K562 (cell line): Measurements from ENCODE around the gene LARP4B. TPM values are rescaled to one million over a fixed set of nuclear protein-coding genes. Genes with fewer than 3 reads are reported as not detected.

Experiments used
- DACH1 ChIP-seq: fragments of 450-650 bp; IDR thresholded peaks from 2 replicates; pipeline ENCODE4 v1.6.1; 2018; ENCODE audit not compliant: partially characterized antibody
- EWSR1 ChIP-seq: fragments of 450-650 bp; IDR thresholded peaks from 2 replicates; pipeline ENCODE4 v1.6.1; 2018; ENCODE audit warnings: borderline replicate concordance, mild to moderate bottlenecking, low read depth, moderate library complexity; ENCODE audit not compliant: partially characterized antibody
- FOXJ3 ChIP-seq: sonication (generic); formaldehyde crosslinking; IDR thresholded peaks from 2 replicates; pipeline ENCODE4 v1.4.0; 2020; ENCODE audit warnings: mild to moderate bottlenecking, missing genetic modification reagents
- KAT7 ChIP-seq: sonication (generic); formaldehyde crosslinking; IDR thresholded peaks from 2 replicates; pipeline ENCODE4 v1.8.0; 2022; ENCODE audit warnings: missing genetic modification reagents, mild to moderate bottlenecking, borderline replicate concordance
- KLF16 ChIP-seq: IDR thresholded peaks from 2 replicates; pipeline ENCODE4 v1.6.1; 2016; ENCODE audit warnings: antibody characterized with exemption
- MXI1 ChIP-seq: IDR thresholded peaks from 2 replicates; pipeline ENCODE4 v1.6.1; 2011; ENCODE audit warnings: low read depth, mild to moderate bottlenecking, improper control_type of control experiment, low read length
- NFIC ChIP-seq: fragments of 450-650 bp; IDR thresholded peaks from 2 replicates; pipeline ENCODE4 v1.6.1; 2017; ENCODE audit warnings: mild to moderate bottlenecking, inconsistent platforms
- NRF1 ChIP-seq, 2 experiments: fragments of 450-650 bp; IDR thresholded peaks in 1 of 2; conservative IDR thresholded peaks in 1 of 2; 2 replicates each; pipeline ENCODE4 v1.6.1; 2014; ENCODE audit warnings: mild to moderate bottlenecking in 2 of 2
- PATZ1 ChIP-seq: fragments of 250-450 bp; sonication (Bioruptor Pico); IDR thresholded peaks from 2 replicates; pipeline ENCODE4 v1.5.0; 2020; ENCODE audit warnings: mild to moderate bottlenecking, borderline replicate concordance
- POLR2AphosphoS5 ChIP-seq: IDR thresholded peaks from 2 replicates; pipeline ENCODE4 v1.6.1; 2011; ENCODE audit warnings: mild to moderate bottlenecking, low read depth, low read length, moderate library complexity; ENCODE audit not compliant: control insufficient read depth, insufficient read depth
- SNRNP70 ChIP-seq: fragments of 200-400 bp; formaldehyde crosslinking; optimal IDR thresholded peaks from 2 replicates; pipeline ENCODE3; 2017; ENCODE audit warnings: low read depth, low read length
- ZBTB40 ChIP-seq, 2 experiments: fragments of 450-650 bp in 1 of 2; sonication (generic) in 1 of 2; formaldehyde crosslinking in 1 of 2; IDR thresholded peaks; 2 replicates each; pipeline versions ENCODE4 v1.7.1 to v1.9.0; 2016 to 2022; ENCODE audit warnings: inconsistent platforms in 1 of 2, mild to moderate bottlenecking in 1 of 2, missing genetic modification reagents in 1 of 2
- ZNF766 ChIP-seq: fragments of 200-800 bp; sonication (Bioruptor generic); conservative IDR thresholded peaks from 2 replicates; pipeline ENCODE4 v1.6.1; 2016; ENCODE audit warnings: missing genetic modification characterization, missing compliant biosample characterization
- ZNF77 ChIP-seq: fragments of 250-450 bp; sonication (Bioruptor Pico); IDR thresholded peaks from 2 replicates; pipeline ENCODE4 v1.5.0; 2020
- polyA plus RNA-seq, 8 experiments: library from polyadenylated mRNA; depleted of rRNA in 4 of 8; stranded (reverse) in 5 of 8; unstranded in 3 of 8; fragments of >200 nt; fragmentation: Nextera tagmentation in 2 of 8; fragmentation: Illumina TruSeq in 1 of 8; extraction: Ambion mirVana in 2 of 8; extraction: Trizol in 1 of 8; gene quantifications; 2 replicates each; pipeline versions ENCODE4 v1.2.1 to v1.2.3, GENCODE V29; 2011 to 2014; ENCODE audit warnings: inconsistent platforms in 1 of 8, missing spikeins in 1 of 8
- total RNA-seq, 7 experiments: library from RNA; depleted of rRNA in 6 of 7; stranded (reverse); fragments of >200 nt in 6 of 7; fragmentation: Illumina TruSeq in 2 of 7; extraction: Trizol in 2 of 7; gene quantifications; 2 replicates each; pipeline versions ENCODE4 v1.2.1 to v1.2.3, GENCODE V29; 2011 to 2021; ENCODE audit warnings: low replicate concordance in 1 of 7

Gene LARP4B
- total and polyA plus RNA-seq, 9 of the 15 experiments (the other 6 are each of a cell fraction or from before 2014, with no cell fraction given), result 11.8 to 130 (median 42.6) TPM

GRCh38 chr10:931326-932318, at the start of gene LARP4B (continued):
- no peak for TF ChIP-seq KAT7 (CRISPR knock-in tag)
- no peak for TF ChIP-seq EWSR1
- no peak for TF ChIP-seq PATZ1 (CRISPR knock-in tag)
- no peak for TF ChIP-seq NFIC
- TF ChIP-seq FOXJ3 (CRISPR knock-in tag), result no peak
- peak; percentile 71; the same call in 1 of the 2 replicates for TF ChIP-seq ZNF766 (CRISPR knock-in tag)
- TF ChIP-seq KLF16, result no peak
- no peak for TF ChIP-seq DACH1
- no peak for TF ChIP-seq ZNF77
- peak; percentile 64; the same call in 1 of the 2 replicates for TF ChIP-seq POLR2AphosphoS5
- TF ChIP-seq NRF1 (conservative IDR thresholded peaks at IDR 0.05 in 1 of 2, IDR thresholded peaks at IDR 0.05 in 1 of 2), result peak; percentile 88 to 89
- TF ChIP-seq MXI1, result no peak
- peak; percentile 94 for TF ChIP-seq ZBTB40 (IDR thresholded peaks at IDR 0.05)
- TF ChIP-seq ZBTB40 (CRISPR knock-in tag; IDR thresholded peaks at IDR 0.05), result no peak
- no peak for TF ChIP-seq SNRNP70
